H9 (cell line): ENCODE measurements around the gene ETV6. TPM values are rescaled to one million over a fixed set of nuclear protein-coding genes. Genes with fewer than 3 reads are reported as not detected.

Experiments
- DNase-seq: peaks from one replicate; pipeline ENCODE4 v3.0.0-alpha.2; 2017
- H2AFZ ChIP-seq: one replicate; pipeline ENCODE4 v1.6.1; 2013; ENCODE audit warnings: mild to moderate bottlenecking, low read length, control low read depth, moderate library complexity
- H2AK5ac ChIP-seq: 2 replicates; pipeline ENCODE4 v1.6.1; 2013; ENCODE audit warnings: low read length, control low read depth, mixed read lengths; ENCODE audit not compliant: insufficient read length
- H2BK120ac ChIP-seq: one replicate; pipeline ENCODE4 v1.6.1; 2013; ENCODE audit warnings: low read depth, mild to moderate bottlenecking, low read length, control low read depth, inconsistent platforms; ENCODE audit not compliant: poor library complexity, severe bottlenecking
- H2BK12ac ChIP-seq: 2 replicates; pipeline ENCODE4 v1.6.1; 2013; ENCODE audit warnings: low read length, control low read depth, mixed read lengths, low read depth; ENCODE audit not compliant: insufficient read length
- H2BK15ac ChIP-seq: 2 replicates; pipeline ENCODE4 v1.6.1; 2013; ENCODE audit warnings: low read depth, low read length, control low read depth
- H2BK20ac ChIP-seq: one replicate; pipeline ENCODE4 v1.6.1; 2013; ENCODE audit warnings: low read depth, mild to moderate bottlenecking, low read length, control low read depth, inconsistent platforms; ENCODE audit not compliant: poor library complexity, severe bottlenecking
- H2BK5ac ChIP-seq: 2 replicates; pipeline ENCODE4 v1.6.1; 2013; ENCODE audit warnings: low read length, control low read depth, mixed read lengths; ENCODE audit not compliant: insufficient read length
- H3K14ac ChIP-seq: 2 replicates; pipeline ENCODE4 v1.6.1; 2013; ENCODE audit warnings: low read length, control low read depth; ENCODE audit not compliant: insufficient read depth
- H3K18ac ChIP-seq: 2 replicates; pipeline ENCODE4 v1.6.1; 2013; ENCODE audit warnings: low read depth, mild to moderate bottlenecking, mixed read lengths, low read length, control low read depth; ENCODE audit not compliant: insufficient read length
- H3K23ac ChIP-seq: 2 replicates; pipeline ENCODE4 v1.6.1; 2013; ENCODE audit warnings: low read length, control low read depth, mixed read lengths, low read depth; ENCODE audit not compliant: insufficient read length
- H3K23me2 ChIP-seq: 2 replicates; pipeline ENCODE4 v1.6.1; 2013; ENCODE audit warnings: low read depth, mild to moderate bottlenecking, mixed read lengths, low read length, control low read depth; ENCODE audit not compliant: insufficient read length, poor library complexity, severe bottlenecking
- H3K27ac ChIP-seq: 2 replicates; pipeline ENCODE4 v1.5.1; 2013; ENCODE audit warnings: low read length, control low read depth, mixed read lengths, low read depth; ENCODE audit not compliant: insufficient read length
- H3K27me3 ChIP-seq: 2 replicates; pipeline ENCODE4 v1.6.1; 2013; ENCODE audit warnings: low read length, control low read depth, inconsistent platforms; ENCODE audit not compliant: insufficient read depth
- H3K4ac ChIP-seq: 2 replicates; pipeline ENCODE4 v1.6.1; 2013; ENCODE audit warnings: low read depth, mild to moderate bottlenecking, control low read depth, inconsistent platforms, low read length, moderate library complexity
- H3K4me1 ChIP-seq: 2 replicates; pipeline ENCODE4 v1.6.1; 2013; ENCODE audit warnings: low read length, control low read depth, inconsistent platforms; ENCODE audit not compliant: insufficient read depth
- H3K4me2 ChIP-seq: 2 replicates; pipeline ENCODE4 v1.6.1; 2013; ENCODE audit warnings: low read length, control low read depth, mixed read lengths; ENCODE audit not compliant: insufficient read length, insufficient read depth
- H3K56ac ChIP-seq: 2 replicates; pipeline ENCODE4 v1.6.1; 2013; ENCODE audit warnings: low read depth, mild to moderate bottlenecking, mixed read lengths, low read length, control low read depth; ENCODE audit not compliant: insufficient read length
- H3K79me1 ChIP-seq: 2 replicates; pipeline ENCODE4 v1.6.1; 2013; ENCODE audit warnings: low read depth, mild to moderate bottlenecking, moderate library complexity, low read length, control low read depth, inconsistent platforms; ENCODE audit not compliant: insufficient read depth, poor library complexity, severe bottlenecking
- H3K79me2 ChIP-seq: 2 replicates; pipeline ENCODE4 v1.6.1; 2013; ENCODE audit warnings: low read length, control low read depth, inconsistent platforms; ENCODE audit not compliant: insufficient read depth
- H3K9ac ChIP-seq: 2 replicates; pipeline ENCODE4 v1.6.1; 2013; ENCODE audit warnings: low read length, control low read depth, mixed read lengths; ENCODE audit not compliant: insufficient read length; ENCODE audit errors: extremely low read depth
- H3K9me3 ChIP-seq: one replicate; pipeline ENCODE4 v1.6.1; 2013; ENCODE audit warnings: low read depth, low read length, inconsistent platforms; ENCODE audit not compliant: control insufficient read depth
- H3T11ph ChIP-seq: one replicate; pipeline ENCODE4 v1.6.1; 2013; ENCODE audit warnings: mild to moderate bottlenecking, low read length, control low read depth, inconsistent platforms
- H4K20me1 ChIP-seq: one replicate; pipeline ENCODE4 v1.6.1; 2013; ENCODE audit not compliant: control insufficient read depth, insufficient read length, insufficient read depth
- H4K5ac ChIP-seq: 2 replicates; pipeline ENCODE4 v1.6.1; 2013; ENCODE audit warnings: low read depth, mild to moderate bottlenecking, mixed read lengths, low read length, control low read depth; ENCODE audit not compliant: insufficient read length
- H4K8ac ChIP-seq: replicated peaks from 2 replicates; pipeline ENCODE4 v1.6.1; 2013; ENCODE audit warnings: low read length, control low read depth, mixed read lengths, low read depth; ENCODE audit not compliant: insufficient read length
- H4K91ac ChIP-seq: 2 replicates; pipeline ENCODE4 v1.6.1; 2013; ENCODE audit warnings: low read depth, mild to moderate bottlenecking, moderate library complexity, mixed read lengths, low read length, control low read depth; ENCODE audit not compliant: insufficient read length
- H3K27ac Mint-ChIP-seq, 3 experiments: 2 replicates in 2 of 3; 3 replicates in 1 of 3; pipeline ENCODE4 v1.8.0; 2020 to 2021; ENCODE audit warnings: mixed read lengths in 3 of 3, mild to moderate bottlenecking in 1 of 3, moderate library complexity in 1 of 3
- H3K27me3 Mint-ChIP-seq: 2 replicates; pipeline ENCODE4 v1.8.0; 2021; ENCODE audit warnings: low read depth, mild to moderate bottlenecking, moderate library complexity, mixed read lengths
- H3K36me3 Mint-ChIP-seq, 3 experiments: 2 replicates in 2 of 3; 3 replicates in 1 of 3; pipeline ENCODE4 v1.8.0; 2020 to 2021; ENCODE audit warnings: low read depth in 3 of 3, mixed read lengths in 3 of 3; ENCODE audit not compliant: insufficient read depth in 1 of 3
- H3K4me1 Mint-ChIP-seq, 2 experiments: 2 replicates each; pipeline ENCODE4 v1.8.0; 2020; ENCODE audit warnings: mixed read lengths in 2 of 2
- H3K4me3 Mint-ChIP-seq, 2 experiments: 2 replicates in 1 of 2; 3 replicates in 1 of 2; pipeline ENCODE4 v1.8.0; 2020 to 2021; ENCODE audit warnings: mild to moderate bottlenecking in 2 of 2, mixed read lengths in 2 of 2, moderate library complexity in 1 of 2
- H3K9me3 Mint-ChIP-seq, 2 experiments: 2 replicates in 1 of 2; 3 replicates in 1 of 2; pipeline ENCODE4 v1.8.0; 2020; ENCODE audit warnings: mild to moderate bottlenecking in 2 of 2, mixed read lengths in 2 of 2, moderate library complexity in 1 of 2
- WGBS: extraction: QIAGEN DNeasy Blood & Tissue Kit; methylation state at CpG from one replicate; pipeline ENCODE4 v1.1.7; 2013; ENCODE audit warnings: missing lambda C conversion rate, low lambda C conversion rate, mixed read lengths; ENCODE audit not compliant: insufficient read length; ENCODE audit errors: extremely low coverage; 5-methylcytosine and 5-hydroxymethylcytosine counted together
- total RNA-seq: library from RNA; stranded (reverse); gene quantifications from 2 replicates; pipeline ENCODE4 v1.2.1, GENCODE V29; 2021
- TF ChIP-seq, protein P1 (sequence below): fragments of 200-600 bp; sonication (generic); conservative IDR thresholded peaks from 3 replicates; pipeline ENCODE4 v1.8.0; 2021; ENCODE audit warnings: antibody characterized with exemption, mild to moderate bottlenecking

The ETV6 gene
- total RNA-seq, 1 experiment from 2014 or later, result 28.7 TPM

DNA sequence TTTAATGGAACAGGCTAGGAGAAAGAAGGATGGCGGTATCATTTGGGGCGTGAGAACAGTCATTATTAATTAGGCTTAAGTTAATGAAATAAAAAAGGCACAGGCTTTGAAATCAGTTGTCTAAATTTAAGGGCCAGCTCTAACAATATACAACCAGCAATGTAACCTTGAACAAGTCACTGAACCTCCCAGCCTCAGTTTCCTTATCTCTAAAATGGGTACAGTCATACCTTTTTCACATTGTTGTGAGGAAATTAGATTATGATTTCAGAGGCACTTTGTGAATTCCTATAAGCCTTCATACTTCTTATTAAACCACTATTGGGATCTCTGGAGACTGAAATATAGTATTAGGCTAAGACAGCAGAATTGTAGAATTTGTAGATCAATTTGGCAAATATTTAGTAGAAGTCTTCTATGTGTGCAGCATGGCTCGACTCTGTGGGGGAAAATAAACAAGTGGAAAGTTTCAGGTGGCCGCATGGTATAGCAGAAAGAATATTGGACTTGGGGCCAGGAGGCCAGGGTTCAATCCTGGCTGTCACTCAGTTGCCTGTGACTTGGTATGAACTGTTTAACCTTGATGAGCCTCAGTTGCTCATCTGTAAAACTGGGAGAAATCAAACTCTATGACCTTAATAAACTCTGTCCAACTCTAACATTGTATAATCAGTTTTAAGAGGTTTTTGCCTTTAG, 117.7 kb downstream of the ETV6 start:
- no peak overlapping the region for H4K8ac ChIP-seq
- Mint-ChIP-seq H3K27me3 (no peaks in the 10 kb centered on the region), H3K36me3 (no peaks in the 10 kb centered on the region; a peak in 1 of 7 replicates), H3K4me3 (no peak overlapping the region), H3K27ac (no peak overlapping the region; a peak in 1 of 7 replicates), H3K4me1 (peaks cover 35 to 51% of the 10 kb centered on the region in 2 experiments), H3K9me3 (no peaks in the 10 kb centered on the region)
- H3K27me3 ChIP-seq, result no peaks in the 10 kb centered on the region
- H3K14ac ChIP-seq, result no peak overlapping the region
- no peak overlapping the region for H3K56ac ChIP-seq
- no peak overlapping the region for H3T11ph ChIP-seq
- no peak overlapping the region for H4K5ac ChIP-seq
- H2BK120ac ChIP-seq, result no peak overlapping the region
- DNase-seq, result no peak
- H2BK20ac ChIP-seq, result no peak overlapping the region
- no peak overlapping the region for H2BK15ac ChIP-seq
- no peaks in the 10 kb centered on the region; the same call in 1 of the 2 replicates for H3K79me2 ChIP-seq
- no peak overlapping the region for H3K23ac ChIP-seq
- no peak overlapping the region for H2AK5ac ChIP-seq
- H3K4me1 ChIP-seq, result peaks cover under 1% of the 10 kb centered on the region; the same call in 1 of the 2 replicates
- H3K4ac ChIP-seq, result no peak overlapping the region
- no peak overlapping the region for H4K91ac ChIP-seq
- H2BK5ac ChIP-seq, result no peak overlapping the region
- no peak overlapping the region for H3K4me2 ChIP-seq
- H3K79me1 ChIP-seq, result no peaks in the 10 kb centered on the region
- H3K27ac ChIP-seq, result no peak overlapping the region
- TF ChIP-seq, protein P1, sequence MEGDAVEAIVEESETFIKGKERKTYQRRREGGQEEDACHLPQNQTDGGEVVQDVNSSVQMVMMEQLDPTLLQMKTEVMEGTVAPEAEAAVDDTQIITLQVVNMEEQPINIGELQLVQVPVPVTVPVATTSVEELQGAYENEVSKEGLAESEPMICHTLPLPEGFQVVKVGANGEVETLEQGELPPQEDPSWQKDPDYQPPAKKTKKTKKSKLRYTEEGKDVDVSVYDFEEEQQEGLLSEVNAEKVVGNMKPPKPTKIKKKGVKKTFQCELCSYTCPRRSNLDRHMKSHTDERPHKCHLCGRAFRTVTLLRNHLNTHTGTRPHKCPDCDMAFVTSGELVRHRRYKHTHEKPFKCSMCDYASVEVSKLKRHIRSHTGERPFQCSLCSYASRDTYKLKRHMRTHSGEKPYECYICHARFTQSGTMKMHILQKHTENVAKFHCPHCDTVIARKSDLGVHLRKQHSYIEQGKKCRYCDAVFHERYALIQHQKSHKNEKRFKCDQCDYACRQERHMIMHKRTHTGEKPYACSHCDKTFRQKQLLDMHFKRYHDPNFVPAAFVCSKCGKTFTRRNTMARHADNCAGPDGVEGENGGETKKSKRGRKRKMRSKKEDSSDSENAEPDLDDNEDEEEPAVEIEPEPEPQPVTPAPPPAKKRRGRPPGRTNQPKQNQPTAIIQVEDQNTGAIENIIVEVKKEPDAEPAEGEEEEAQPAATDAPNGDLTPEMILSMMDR, result no peak
- H2AFZ ChIP-seq, result no peak overlapping the region
- no peaks in the 10 kb centered on the region for H3K9me3 ChIP-seq
- no CpG with 5 or more reads among the region's 4 CpGs for WGBS
- no peak overlapping the region for H3K9ac ChIP-seq
- H2BK12ac ChIP-seq, result no peak overlapping the region
- H4K20me1 ChIP-seq, result no peaks in the 10 kb centered on the region
- H3K18ac ChIP-seq, result no peak overlapping the region
- H3K23me2 ChIP-seq, result no peaks in the 10 kb centered on the region
